Suprapubic skin (tissue), 4 donors: Measurements from ENCODE around the gene CRY1. TPM values are rescaled to one million over a fixed set of nuclear protein-coding genes. Genes with fewer than 3 reads are reported as not detected.
A peak's percentile ranks its signal among the peaks of the same experiment; 100 is the strongest.

Experiments
- DNase-seq, 2 donors: peaks; one replicate each; pipeline ENCODE4 v3.0.0-alpha.2; 2019; ENCODE audit warnings: low spot score in 2 of 2
- H3K27ac ChIP-seq: fragments of 200-600 bp; sonication (generic); one replicate; pipeline ENCODE4 v1.5.1; 2019
- H3K27me3 ChIP-seq: fragments of 200-600 bp; sonication (generic); one replicate; pipeline ENCODE4 v1.5.1; 2019
- H3K36me3 ChIP-seq: fragments of 200-600 bp; sonication (generic); one replicate; pipeline ENCODE4 v1.5.1; 2019
- H3K4me1 ChIP-seq: fragments of 200-600 bp; sonication (generic); one replicate; pipeline ENCODE4 v1.5.1; 2019
- H3K4me3 ChIP-seq: fragments of 200-600 bp; sonication (generic); one replicate; pipeline ENCODE4 v1.5.1; 2019; ENCODE audit warnings: mild to moderate bottlenecking
- H3K9me3 ChIP-seq: fragments of 200-600 bp; sonication (generic); one replicate; pipeline ENCODE4 v1.5.1; 2019
- CTCF ChIP-seq, 2 donors: fragments of 200-600 bp in 1 of 2; fragments of 450-650 bp in 1 of 2; sonication (generic) in 1 of 2; IDR thresholded peaks; one replicate each; pipeline ENCODE4 v1.5.1; 2016 to 2019; ENCODE audit warnings: antibody characterized with exemption in 2 of 2, mild to moderate bottlenecking in 1 of 2, moderate library complexity in 1 of 2
- EP300 ChIP-seq: sonication (generic); formaldehyde crosslinking; IDR thresholded peaks from one replicate; pipeline ENCODE4 v1.6.1; 2017; ENCODE audit warnings: antibody characterized with exemption
- POLR2A ChIP-seq, 2 donors: fragments of 450-650 bp; IDR thresholded peaks; one replicate each; pipeline ENCODE4 v1.6.1; 2017; ENCODE audit warnings: antibody characterized with exemption in 2 of 2, mild to moderate bottlenecking in 2 of 2, moderate library complexity in 2 of 2
- POLR2AphosphoS5 ChIP-seq, 3 donors: sonication (generic); formaldehyde crosslinking; IDR thresholded peaks; one replicate each; pipeline ENCODE4 v1.6.1; 2017; ENCODE audit warnings: antibody characterized with exemption in 3 of 3
- WGBS: methylation state at CpG from one replicate; pipeline ENCODE4 v1.1.5; 2018; 5-methylcytosine and 5-hydroxymethylcytosine counted together
- total RNA-seq, 4 donors: library from RNA; depleted of rRNA; stranded (reverse); fragments of >200 nt; gene quantifications; one replicate each; pipeline ENCODE4 v1.1.0, GENCODE V29; 2016

The CRY1 gene
- total RNA-seq, 4 donors from 2014 or later = 18.1 to 37.2 (median 35.0) TPM

GRCh38 chr12:107025671-107026070, 67.7 kb downstream of the CRY1 start:
- H3K9me3 ChIP-seq = no peaks in the 10 kb centered on the region
- TF ChIP-seq CTCF (IDR thresholded peaks at IDR 0.05) = no peak
- TF ChIP-seq POLR2A (IDR thresholded peaks at IDR 0.05) = no peak
- no peak for TF ChIP-seq POLR2AphosphoS5 (IDR thresholded peaks at IDR 0.05)
- no peak for TF ChIP-seq EP300
- no peak for DNase-seq
- 62% methylated on average over 1 of the region's 1 CpG for WGBS
- H3K36me3 ChIP-seq = no peaks in the 10 kb centered on the region
- peak overlapping the region; percentile 49 for H3K27ac ChIP-seq
- no peaks in the 10 kb centered on the region for H3K27me3 ChIP-seq
- H3K4me1 ChIP-seq = peaks cover 45% of the 10 kb centered on the region
- no peak overlapping the region for H3K4me3 ChIP-seq

GRCh38 chr12:107019546-107019945, 73.8 kb downstream of the CRY1 start:
- 90% methylated on average over 2 of the region's 2 CpGs for WGBS
- no peak for DNase-seq
- H3K36me3 ChIP-seq = no peaks in the 10 kb centered on the region
- no peaks in the 10 kb centered on the region for H3K27me3 ChIP-seq
- H3K27ac ChIP-seq = no peak overlapping the region
- no peak overlapping the region for H3K4me3 ChIP-seq
- H3K9me3 ChIP-seq = no peaks in the 10 kb centered on the region
- TF ChIP-seq CTCF (IDR thresholded peaks at IDR 0.05) (no peak), POLR2AphosphoS5 (IDR thresholded peaks at IDR 0.05) (no peak), EP300 (no peak), POLR2A (IDR thresholded peaks at IDR 0.05) (no peak)
- peaks cover 3% of the 10 kb centered on the region for H3K4me1 ChIP-seq

GRCh38 chr12:107017042-107017441, 76.3 kb downstream of the CRY1 start:
- Histone ChIP-seq H3K9me3 (no peaks in the 10 kb centered on the region), H3K36me3 (no peaks in the 10 kb centered on the region), H3K27me3 (no peaks in the 10 kb centered on the region), H3K4me3 (no peak overlapping the region), H3K27ac (no peak overlapping the region), H3K4me1 (no peaks in the 10 kb centered on the region)
- 93% methylated on average over 4 of the region's 4 CpGs for WGBS
- no peak for TF ChIP-seq POLR2A (IDR thresholded peaks at IDR 0.05)
- no peak for TF ChIP-seq POLR2AphosphoS5 (IDR thresholded peaks at IDR 0.05)
- TF ChIP-seq EP300 = no peak
- no peak for TF ChIP-seq CTCF (IDR thresholded peaks at IDR 0.05)
- DNase-seq = no peak

- 54% methylated on average over 3 of the region's 3 CpGs for WGBS
- Histone ChIP-seq H3K4me1 (no peaks in the 10 kb centered on the region), H3K9me3 (no peaks in the 10 kb centered on the region), H3K36me3 (no peaks in the 10 kb centered on the region), H3K27ac (no peak overlapping the region), H3K4me3 (no peak overlapping the region), H3K27me3 (no peaks in the 10 kb centered on the region)
- TF ChIP-seq CTCF (IDR thresholded peaks at IDR 0.05) (peak in 1 of 2 donors; percentile 24), POLR2A (IDR thresholded peaks at IDR 0.05) (no peak), POLR2AphosphoS5 (IDR thresholded peaks at IDR 0.05) (no peak), EP300 (no peak)
- no peak for DNase-seq
These were observed 79.3 kb downstream of the CRY1 start for GRCh38 chr12:107014055-107014454.

- 98% methylated on average over 1 of the region's 1 CpG for WGBS
- Histone ChIP-seq H3K27me3 (no peaks in the 10 kb centered on the region), H3K4me1 (no peaks in the 10 kb centered on the region), H3K9me3 (no peaks in the 10 kb centered on the region), H3K36me3 (no peaks in the 10 kb centered on the region), H3K4me3 (no peak overlapping the region), H3K27ac (no peak overlapping the region)
- DNase-seq = no peak
- TF ChIP-seq POLR2A (IDR thresholded peaks at IDR 0.05) = no peak
- TF ChIP-seq CTCF (IDR thresholded peaks at IDR 0.05) = no peak
- no peak for TF ChIP-seq EP300
- TF ChIP-seq POLR2AphosphoS5 (IDR thresholded peaks at IDR 0.05) = no peak
These were observed 80.5 kb downstream of the CRY1 start for GRCh38 chr12:107012736-107013425.
